SK-N-SH (cell line): ENCODE measurements around the gene ITGAV. TPM values are rescaled to one million over a fixed set of nuclear protein-coding genes. Genes with fewer than 3 reads are reported as not detected.

Experiments
- CTCF ChIA-PET: fragments of 300-600, 350-600 bp; formaldehyde crosslinking; extraction: SDS; loops from one replicate; lab custom pipeline; 2021; lab: Yijun Ruan, JAX
- POLR2A ChIA-PET: fragments of 350-600 bp; sonication (Branson Sonifier 250); formaldehyde crosslinking; extraction: SDS; loops from one replicate; lab custom pipeline; 2020; ENCODE audit warnings: antibody characterized with exemption, inconsistent platforms; lab: Yijun Ruan, JAX
- DNase-seq: peaks from one replicate; pipeline ENCODE4 v3.0.0; 2012
- H2AFZ ChIP-seq: fragments of 200-600 bp; sonication (generic); 2 replicates; pipeline ENCODE4 v1.8.1; 2016; ENCODE audit warnings: antibody characterized with exemption, mild to moderate bottlenecking, low read depth
- H3F3A ChIP-seq: fragments of 200-600 bp; sonication (generic); replicated peaks from 2 replicates; pipeline ENCODE3; 2016; ENCODE audit warnings: antibody characterized with exemption, mild to moderate bottlenecking; ENCODE audit not compliant: insufficient read depth
- H3K27ac ChIP-seq, 2 experiments: fragments of 200-500 bp in 1 of 2; fragments of 200-600 bp in 1 of 2; sonication (Bioruptor generic) in 1 of 2; sonication (generic), shearing (Covaris generic) in 1 of 2; 2 replicates each; pipeline versions ENCODE4 v1.5.1 to v1.6.1; 2014 to 2016; ENCODE audit warnings: low read depth in 2 of 2, inconsistent platforms in 1 of 2, low read length in 1 of 2, mild to moderate bottlenecking in 1 of 2, mixed read lengths in 1 of 2
- H3K27me3 ChIP-seq: fragments of 200-600 bp; sonication (generic), shearing (Covaris generic); 2 replicates; pipeline ENCODE4 v1.6.1; 2016; ENCODE audit warnings: mixed run types; ENCODE audit not compliant: insufficient read depth
- H3K36me3 ChIP-seq, 2 experiments: fragments of 200-500 bp in 1 of 2; fragments of 200-600 bp in 1 of 2; sonication (Bioruptor generic) in 1 of 2; sonication (generic) in 1 of 2; replicated peaks in 1 of 2; 2 replicates each; pipeline versions ENCODE3 to v1.5.1; 2014 to 2016; ENCODE audit warnings: low read length in 1 of 2, mild to moderate bottlenecking in 1 of 2; ENCODE audit not compliant: insufficient read depth in 2 of 2, control insufficient read depth in 1 of 2
- H3K4me1 ChIP-seq, 2 experiments: fragments of 200-500 bp in 1 of 2; fragments of 200-600 bp in 1 of 2; sonication (Bioruptor generic) in 1 of 2; sonication (generic), shearing (Covaris generic) in 1 of 2; 2 replicates each; pipeline versions ENCODE4 v1.5.1 to v1.6.1; 2014 to 2016; ENCODE audit warnings: low read depth in 1 of 2, low read length in 1 of 2, mixed run types in 1 of 2; ENCODE audit not compliant: insufficient read depth in 2 of 2, control insufficient read depth in 1 of 2
- H3K4me2 ChIP-seq: fragments of 200-600 bp; sonication (generic), shearing (Covaris generic); 2 replicates; pipeline ENCODE4 v1.6.1; 2017; ENCODE audit warnings: mixed run types
- H3K4me3 ChIP-seq, 2 experiments: fragments of 200-500 bp in 1 of 2; fragments of 200-600 bp in 1 of 2; sonication (Bioruptor generic) in 1 of 2; sonication (generic), shearing (Covaris generic) in 1 of 2; 2 replicates each; pipeline versions ENCODE4 v1.5.1 to v1.8.1; 2014 to 2016; ENCODE audit warnings: low read depth in 2 of 2, inconsistent platforms in 1 of 2, low read length in 1 of 2, mild to moderate bottlenecking in 1 of 2, mixed read lengths in 1 of 2, moderate library complexity in 1 of 2
- H3K79me2 ChIP-seq: fragments of 200-600 bp; sonication (generic); 2 replicates; pipeline ENCODE4 v1.8.1; 2017; ENCODE audit warnings: mild to moderate bottlenecking; ENCODE audit not compliant: insufficient read depth
- H3K9ac ChIP-seq: fragments of 200-600 bp; sonication (generic); 2 replicates; pipeline ENCODE4 v1.6.1; 2017; ENCODE audit warnings: mixed run types
- H3K9me2 ChIP-seq: fragments of 200-600 bp; sonication (generic); 2 replicates; pipeline ENCODE4 v1.6.1; 2017; ENCODE audit warnings: mixed run types
- H3K9me3 ChIP-seq: fragments of 200-600 bp; sonication (generic); 2 replicates; pipeline ENCODE4 v1.6.1; 2017; ENCODE audit warnings: mixed run types, mild to moderate bottlenecking, moderate library complexity
- H4K20me1 ChIP-seq: fragments of 200-600 bp; sonication (generic); 2 replicates; pipeline ENCODE4 v1.6.1; 2017; ENCODE audit warnings: mild to moderate bottlenecking, mixed run types; ENCODE audit not compliant: insufficient read depth
- CHD2 ChIP-seq: fragments of 150-350 bp; IDR thresholded peaks from 2 replicates; pipeline ENCODE4 v1.6.1; 2018; ENCODE audit warnings: low read length; ENCODE audit not compliant: partially characterized antibody
- ELF1 ChIP-seq: IDR thresholded peaks from 2 replicates; pipeline ENCODE4 v1.4.0; 2012
- EP300 ChIP-seq, 2 experiments: IDR thresholded peaks; 2 replicates each; pipeline versions ENCODE4 v1.4.0 to v1.6.1; 2012; ENCODE audit warnings: borderline replicate concordance in 1 of 2, low read depth in 1 of 2, low read length in 1 of 2
- EZH2phosphoT487 ChIP-seq: fragments of 200-600 bp; sonication (generic); IDR thresholded peaks from 2 replicates; pipeline ENCODE4 v1.6.1; 2017; ENCODE audit warnings: low read depth, mixed run types, mild to moderate bottlenecking, antibody characterized with exemption, moderate library complexity, borderline replicate concordance
- NFIC ChIP-seq: IDR thresholded peaks from 2 replicates; pipeline ENCODE4 v1.4.0; 2012; ENCODE audit warnings: borderline replicate concordance
- RCOR1 ChIP-seq: fragments of 150-350 bp; IDR thresholded peaks from 2 replicates; pipeline ENCODE4 v1.6.1; 2017; ENCODE audit warnings: antibody characterized with exemption, low read length
- SIN3A ChIP-seq: IDR thresholded peaks from 2 replicates; pipeline ENCODE4 v1.6.1; 2012; ENCODE audit warnings: low read depth, mild to moderate bottlenecking, low read length, moderate library complexity, borderline replicate concordance
- SMC3 ChIP-seq: IDR thresholded peaks from 2 replicates; pipeline ENCODE4 v1.6.1; 2012; ENCODE audit warnings: low read depth, low read length, improper control_type of control experiment
- TCF12 ChIP-seq: IDR thresholded peaks from 2 replicates; pipeline ENCODE4 v1.4.0; 2012
- USF1 ChIP-seq: IDR thresholded peaks from 2 replicates; pipeline ENCODE4 v1.4.0; 2012; ENCODE audit warnings: low read depth, borderline replicate concordance
- USF2 ChIP-seq: fragments of 150-350 bp; IDR thresholded peaks from 2 replicates; pipeline ENCODE4 v1.6.1; 2017; ENCODE audit warnings: antibody characterized with exemption, low read length, low read depth, borderline replicate concordance
- YY1 ChIP-seq: IDR thresholded peaks from 2 replicates; pipeline ENCODE4 v1.4.0; 2012; ENCODE audit warnings: low read depth, mild to moderate bottlenecking
- polyA plus RNA-seq, 3 experiments: library from polyadenylated mRNA; depleted of rRNA; stranded (reverse); fragments of >200 nt; gene quantifications; 2 replicates each; pipeline ENCODE4 v1.2.3, GENCODE V29; 2012
- TF ChIP-seq, protein P1 (sequence below): IDR thresholded peaks from 2 replicates; pipeline ENCODE4 v1.6.1; 2012; ENCODE audit warnings: mild to moderate bottlenecking, low read depth, low read length, moderate library complexity
- TF ChIP-seq, protein P2 (sequence below): IDR thresholded peaks from 2 replicates; pipeline ENCODE4 v1.4.0; 2012; ENCODE audit warnings: low read depth
- TF ChIP-seq, protein P3 (sequence below): IDR thresholded peaks from 2 replicates; pipeline ENCODE4 v1.4.0; 2012; ENCODE audit warnings: low read depth, borderline replicate concordance

Gene ITGAV
- polyA plus RNA-seq, 1 of the 3 experiments (the other 2 are of a cell fraction): 24.3 TPM

DNA sequence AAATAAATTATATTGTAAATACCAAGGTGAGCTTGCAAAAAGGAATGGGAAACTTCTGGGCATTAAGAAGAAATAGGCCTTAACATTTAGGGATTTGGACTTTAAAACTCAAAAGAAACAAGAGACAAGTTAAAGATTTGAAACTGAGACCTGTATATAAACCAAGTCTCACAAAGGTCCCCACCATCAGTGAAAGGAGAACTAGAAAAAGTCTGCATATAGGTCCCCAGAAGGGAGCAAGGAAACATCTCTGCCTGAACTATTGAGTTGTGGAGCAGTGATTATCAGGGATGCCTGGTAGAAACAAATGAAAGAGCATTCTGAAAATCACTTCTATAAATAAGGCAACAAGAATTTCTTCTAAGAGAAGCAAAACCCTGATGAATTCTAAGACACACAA, 30.5 kb upstream of the ITGAV start:
- DNase-seq: no peak
- no peaks in the 10 kb centered on the region for H3K27me3 ChIP-seq
- H3K27ac ChIP-seq: no peak overlapping the region
- ChIA-PET POLR2A (no interaction called here), CTCF (no interaction called here)
- H3K79me2 ChIP-seq: no peaks in the 10 kb centered on the region
- H3K4me3 ChIP-seq: no peak overlapping the region
- H3K9me3 ChIP-seq: no peaks in the 10 kb centered on the region
- no peak overlapping the region for H2AFZ ChIP-seq
- no peak overlapping the region for H3K4me2 ChIP-seq
- H3F3A ChIP-seq: no peaks in the 10 kb centered on the region
- H3K4me1 ChIP-seq: peaks cover 0 to 7% of the 10 kb centered on the region in 2 experiments; a peak in 2 of 4 replicates
- no peaks in the 10 kb centered on the region for H3K9me2 ChIP-seq
- H3K9ac ChIP-seq: no peak overlapping the region
- H4K20me1 ChIP-seq: no peaks in the 10 kb centered on the region
- TF ChIP-seq ELF1 (no peak), SMC3 (no peak), EP300 (IDR thresholded peaks at IDR 0.05; ENCODE audit: borderline replicate concordance in 1 of 2, low read depth in 1 of 2, low read length in 1 of 2) (no peak), YY1 (no peak), CHD2 (no peak), NFIC (no peak), SIN3A (no peak), EZH2phosphoT487 (no peak), USF2 (no peak), RCOR1 (no peak), TCF12 (no peak), USF1 (no peak)
- TF ChIP-seq, protein P1, sequence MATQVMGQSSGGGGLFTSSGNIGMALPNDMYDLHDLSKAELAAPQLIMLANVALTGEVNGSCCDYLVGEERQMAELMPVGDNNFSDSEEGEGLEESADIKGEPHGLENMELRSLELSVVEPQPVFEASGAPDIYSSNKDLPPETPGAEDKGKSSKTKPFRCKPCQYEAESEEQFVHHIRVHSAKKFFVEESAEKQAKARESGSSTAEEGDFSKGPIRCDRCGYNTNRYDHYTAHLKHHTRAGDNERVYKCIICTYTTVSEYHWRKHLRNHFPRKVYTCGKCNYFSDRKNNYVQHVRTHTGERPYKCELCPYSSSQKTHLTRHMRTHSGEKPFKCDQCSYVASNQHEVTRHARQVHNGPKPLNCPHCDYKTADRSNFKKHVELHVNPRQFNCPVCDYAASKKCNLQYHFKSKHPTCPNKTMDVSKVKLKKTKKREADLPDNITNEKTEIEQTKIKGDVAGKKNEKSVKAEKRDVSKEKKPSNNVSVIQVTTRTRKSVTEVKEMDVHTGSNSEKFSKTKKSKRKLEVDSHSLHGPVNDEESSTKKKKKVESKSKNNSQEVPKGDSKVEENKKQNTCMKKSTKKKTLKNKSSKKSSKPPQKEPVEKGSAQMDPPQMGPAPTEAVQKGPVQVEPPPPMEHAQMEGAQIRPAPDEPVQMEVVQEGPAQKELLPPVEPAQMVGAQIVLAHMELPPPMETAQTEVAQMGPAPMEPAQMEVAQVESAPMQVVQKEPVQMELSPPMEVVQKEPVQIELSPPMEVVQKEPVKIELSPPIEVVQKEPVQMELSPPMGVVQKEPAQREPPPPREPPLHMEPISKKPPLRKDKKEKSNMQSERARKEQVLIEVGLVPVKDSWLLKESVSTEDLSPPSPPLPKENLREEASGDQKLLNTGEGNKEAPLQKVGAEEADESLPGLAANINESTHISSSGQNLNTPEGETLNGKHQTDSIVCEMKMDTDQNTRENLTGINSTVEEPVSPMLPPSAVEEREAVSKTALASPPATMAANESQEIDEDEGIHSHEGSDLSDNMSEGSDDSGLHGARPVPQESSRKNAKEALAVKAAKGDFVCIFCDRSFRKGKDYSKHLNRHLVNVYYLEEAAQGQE: no peak
- TF ChIP-seq, protein P2, sequence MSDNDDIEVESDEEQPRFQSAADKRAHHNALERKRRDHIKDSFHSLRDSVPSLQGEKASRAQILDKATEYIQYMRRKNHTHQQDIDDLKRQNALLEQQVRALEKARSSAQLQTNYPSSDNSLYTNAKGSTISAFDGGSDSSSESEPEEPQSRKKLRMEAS: no peak
- TF ChIP-seq, protein P3, sequence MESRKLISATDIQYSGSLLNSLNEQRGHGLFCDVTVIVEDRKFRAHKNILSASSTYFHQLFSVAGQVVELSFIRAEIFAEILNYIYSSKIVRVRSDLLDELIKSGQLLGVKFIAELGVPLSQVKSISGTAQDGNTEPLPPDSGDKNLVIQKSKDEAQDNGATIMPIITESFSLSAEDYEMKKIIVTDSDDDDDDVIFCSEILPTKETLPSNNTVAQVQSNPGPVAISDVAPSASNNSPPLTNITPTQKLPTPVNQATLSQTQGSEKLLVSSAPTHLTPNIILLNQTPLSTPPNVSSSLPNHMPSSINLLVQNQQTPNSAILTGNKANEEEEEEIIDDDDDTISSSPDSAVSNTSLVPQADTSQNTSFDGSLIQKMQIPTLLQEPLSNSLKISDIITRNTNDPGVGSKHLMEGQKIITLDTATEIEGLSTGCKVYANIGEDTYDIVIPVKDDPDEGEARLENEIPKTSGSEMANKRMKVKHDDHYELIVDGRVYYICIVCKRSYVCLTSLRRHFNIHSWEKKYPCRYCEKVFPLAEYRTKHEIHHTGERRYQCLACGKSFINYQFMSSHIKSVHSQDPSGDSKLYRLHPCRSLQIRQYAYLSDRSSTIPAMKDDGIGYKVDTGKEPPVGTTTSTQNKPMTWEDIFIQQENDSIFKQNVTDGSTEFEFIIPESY: no peak
- H3K36me3 ChIP-seq: no peaks in the 10 kb centered on the region
